ENCODE measurements around the gene MBD1. TPM values are rescaled to one million over a fixed set of nuclear protein-coding genes. Genes with fewer than 3 reads are reported as not detected.

The MBD1 gene, protein sequence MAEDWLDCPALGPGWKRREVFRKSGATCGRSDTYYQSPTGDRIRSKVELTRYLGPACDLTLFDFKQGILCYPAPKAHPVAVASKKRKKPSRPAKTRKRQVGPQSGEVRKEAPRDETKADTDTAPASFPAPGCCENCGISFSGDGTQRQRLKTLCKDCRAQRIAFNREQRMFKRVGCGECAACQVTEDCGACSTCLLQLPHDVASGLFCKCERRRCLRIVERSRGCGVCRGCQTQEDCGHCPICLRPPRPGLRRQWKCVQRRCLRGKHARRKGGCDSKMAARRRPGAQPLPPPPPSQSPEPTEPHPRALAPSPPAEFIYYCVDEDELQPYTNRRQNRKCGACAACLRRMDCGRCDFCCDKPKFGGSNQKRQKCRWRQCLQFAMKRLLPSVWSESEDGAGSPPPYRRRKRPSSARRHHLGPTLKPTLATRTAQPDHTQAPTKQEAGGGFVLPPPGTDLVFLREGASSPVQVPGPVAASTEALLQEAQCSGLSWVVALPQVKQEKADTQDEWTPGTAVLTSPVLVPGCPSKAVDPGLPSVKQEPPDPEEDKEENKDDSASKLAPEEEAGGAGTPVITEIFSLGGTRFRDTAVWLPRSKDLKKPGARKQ
- total RNA-seq = 40.3 and 41.3 TPM in 2 replicates

DNA sequence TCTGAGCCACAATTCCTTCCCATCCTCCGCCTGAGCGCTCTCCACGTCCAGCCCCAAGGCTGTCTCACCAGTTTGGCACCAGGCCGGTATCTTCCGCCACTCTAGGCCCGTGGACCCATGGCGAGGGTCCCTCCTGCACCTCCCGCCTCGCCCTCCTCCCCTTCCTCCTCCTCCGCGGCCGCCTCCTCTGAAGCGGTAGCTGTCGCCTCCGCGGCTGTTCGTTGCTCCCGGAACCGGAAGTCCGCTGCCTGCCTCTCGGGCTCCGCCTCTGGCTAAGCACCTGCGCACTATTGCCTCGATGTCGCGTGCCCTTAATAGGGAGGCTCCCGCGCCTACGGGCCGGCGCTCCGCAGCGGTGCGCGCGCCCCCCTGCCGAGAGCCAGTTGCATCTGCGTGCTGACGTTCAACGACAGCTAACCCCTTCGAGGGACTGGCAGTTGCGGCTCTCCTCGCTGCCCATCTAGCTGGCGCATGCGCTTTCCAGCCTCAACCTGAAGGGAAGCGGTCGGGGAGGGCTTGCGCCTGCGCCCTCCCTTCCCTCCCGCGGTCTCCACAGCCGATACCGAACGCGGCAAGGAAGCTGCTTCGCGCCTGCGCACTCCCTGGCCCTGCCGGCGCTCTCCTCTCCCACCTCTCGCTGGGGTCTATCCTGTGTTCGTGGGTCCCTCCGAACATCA is at the start of gene MBD1:
TSS of gene MBD1 (minus strand) at position 229 of the 677 bp plus-strand sequence. CDS start 1,531 bp downstream, outside the sequence.

DNA sequence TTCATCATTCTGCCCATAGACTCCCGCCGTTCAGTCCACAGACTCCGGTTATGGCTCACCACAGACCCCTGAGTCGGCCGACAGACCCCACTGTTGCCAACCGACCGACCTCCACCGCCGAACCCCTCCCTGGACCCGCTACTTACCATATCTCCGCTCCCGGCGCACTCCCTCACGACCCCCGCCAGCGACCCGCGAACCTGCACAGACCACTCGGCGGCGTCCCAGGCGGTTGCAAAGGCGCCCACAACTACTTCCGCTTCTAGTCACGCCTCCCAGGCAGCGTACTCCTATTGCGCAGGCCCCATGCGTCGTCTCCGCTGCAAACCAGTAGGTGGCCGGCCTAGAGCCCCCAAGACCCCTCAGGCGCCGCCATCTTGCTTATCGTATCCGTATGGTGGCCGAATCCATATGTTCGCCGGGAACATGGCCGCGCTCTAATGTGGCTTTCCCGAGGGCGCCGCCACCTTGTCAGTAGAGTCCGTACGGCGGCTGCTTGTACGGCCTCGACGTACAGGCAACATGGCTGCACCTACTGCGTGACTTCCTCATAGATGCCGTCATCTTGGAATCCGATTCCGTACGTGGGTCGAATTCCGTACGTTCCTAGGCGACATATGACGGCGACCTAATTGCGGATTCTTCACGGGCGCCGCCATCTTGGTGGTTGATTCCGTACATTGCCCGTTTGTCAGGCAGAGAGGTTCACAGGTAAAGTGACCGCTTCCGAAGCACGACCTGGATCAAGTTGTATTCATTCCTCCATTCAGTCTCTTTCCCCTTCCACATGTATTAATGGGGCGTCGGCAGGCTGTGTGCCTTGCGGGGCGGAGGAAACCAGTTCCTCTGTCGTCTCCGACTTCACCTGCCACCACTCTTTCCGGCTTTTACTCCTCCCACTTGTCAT is 6.4 kb upstream of the MBD1 start, which contains the start of gene CXXC1:
TSS of gene CXXC1 (minus strand) at position 252 of the 907 bp plus-strand sequence. CDS start at position 149, 103 bp downstream.

DNA sequence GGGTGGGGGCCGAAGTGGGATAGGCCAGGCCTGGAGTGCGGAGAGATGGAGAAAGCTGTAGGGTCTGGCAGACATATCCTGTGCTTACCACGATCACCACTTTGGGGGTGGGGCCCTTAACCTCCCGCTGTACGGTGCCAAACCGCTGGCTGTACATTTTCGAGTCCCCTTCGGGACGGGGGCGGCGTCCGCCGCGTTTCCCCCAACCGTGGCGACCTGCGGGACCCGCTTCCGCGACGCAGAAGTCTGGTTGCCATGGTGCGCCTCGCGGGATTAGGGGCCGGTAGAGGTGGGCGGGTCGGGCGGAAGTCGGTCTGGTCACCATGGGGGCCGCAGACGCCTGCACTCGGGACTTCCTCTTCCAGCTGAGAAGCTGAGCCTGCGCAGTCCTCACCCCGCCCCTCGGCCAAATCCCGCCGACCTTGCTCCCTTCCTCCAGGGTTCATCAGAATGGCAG is 15.0 kb downstream of the MBD1 start, which contains the start of gene CFAP53:
TSS of gene CFAP53 (minus strand) at position 248 of the 457 bp plus-strand sequence. CDS start at position 157, 91 bp downstream.

Other genes starting within 250 kb of the MBD1 start
- under 0.01 and 0.82 TPM in 2 replicates for gene MYO5B, start 86.4 kb downstream of the MBD1 start, total RNA-seq
- gene CFAP53, start 15.0 kb downstream of the MBD1 start, total RNA-seq = under 0.01 TPM in 1 of 2 replicates, not detected in the other
- 30.7 and 42.6 TPM in 2 replicates for gene CXXC1, start 6.2 kb upstream of the MBD1 start, total RNA-seq
- gene SKA1, start 93.5 kb upstream of the MBD1 start, total RNA-seq = 1.2 and 1.9 TPM in 2 replicates